ENCODE data around the gene BAX.
A peak's percentile ranks its signal among the peaks of the same experiment; 100 is the strongest.

BAX gene

DNA sequence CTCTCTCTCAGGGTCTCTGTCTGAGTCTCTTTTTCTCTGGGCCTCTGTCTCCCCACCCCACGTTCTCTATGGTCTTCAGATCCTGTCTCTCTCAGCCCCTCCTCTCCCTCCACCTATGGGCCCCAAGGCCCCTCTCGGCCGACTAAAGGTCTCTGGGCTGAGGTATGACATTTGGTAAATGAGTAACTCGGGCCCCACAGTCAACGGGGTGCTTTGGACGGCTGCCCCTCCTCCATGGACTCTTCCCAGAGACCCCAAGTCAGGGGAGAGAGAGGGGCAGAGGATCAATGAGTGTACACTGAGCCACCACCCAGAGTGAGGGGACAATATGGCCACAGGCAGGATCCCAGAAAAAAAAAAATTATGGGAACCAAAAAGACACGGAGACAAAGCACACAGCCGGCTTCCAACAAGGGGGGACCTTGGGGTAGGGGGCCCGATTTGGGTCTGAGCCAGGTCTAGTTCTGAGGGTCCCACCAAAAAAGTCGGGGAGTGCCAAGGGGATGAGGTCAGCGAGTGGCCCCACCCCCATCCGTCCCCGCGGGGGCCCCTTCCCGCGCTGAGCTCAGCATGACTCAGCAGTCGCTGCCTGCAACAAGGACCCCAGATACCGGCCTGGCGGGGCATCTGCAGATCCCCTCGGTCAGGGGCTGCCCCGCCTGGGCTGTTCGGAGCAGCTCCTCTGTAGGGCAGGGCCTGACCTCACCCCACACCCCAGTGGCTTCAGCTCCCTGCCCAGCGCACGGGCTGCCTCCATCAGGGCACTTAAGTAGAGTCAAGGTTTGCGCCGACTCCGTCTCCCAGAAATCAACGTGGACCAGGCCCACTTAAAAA is 8.9 kb downstream of the BAX start:
- no peak for DNase-seq

DNA sequence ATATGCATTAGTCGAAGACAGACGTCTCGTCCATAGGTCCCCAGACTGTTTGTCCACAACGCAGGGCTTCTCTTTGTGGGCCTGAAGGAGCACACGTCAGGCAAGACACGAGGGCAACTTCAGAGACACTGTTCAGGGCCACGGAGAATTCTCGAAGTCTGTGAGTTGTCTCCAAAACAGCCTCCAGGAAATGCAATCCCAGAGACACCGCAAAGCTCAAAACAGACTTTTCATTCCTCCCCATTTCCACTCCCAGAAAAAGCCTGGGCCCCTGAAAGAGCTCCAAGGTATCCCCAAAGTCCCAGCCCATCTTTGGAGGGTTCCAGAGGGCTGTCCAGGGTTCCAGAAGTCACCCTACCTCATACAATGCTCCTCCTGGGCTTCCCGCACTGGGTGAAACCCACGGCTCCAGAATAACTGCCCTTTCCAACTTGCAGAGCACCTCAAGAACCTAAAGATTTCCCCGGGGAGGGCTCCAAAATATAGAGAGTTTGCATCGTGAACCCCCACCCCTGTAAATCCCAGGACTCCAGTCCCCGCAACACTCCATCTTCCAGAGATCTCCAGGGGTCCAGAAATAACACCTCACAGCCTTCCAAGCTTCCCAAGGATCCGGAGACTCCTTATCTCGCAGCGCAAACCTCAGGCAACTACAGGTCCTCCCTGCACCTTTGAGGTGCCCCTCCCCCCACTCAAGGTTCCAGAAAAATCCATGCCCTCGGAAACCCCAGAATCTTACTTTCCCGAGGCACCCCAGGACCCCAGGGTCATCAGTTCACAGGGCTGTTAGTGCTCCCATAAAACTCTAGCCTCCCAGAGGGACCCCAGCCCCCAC is 9.7 kb downstream of the BAX start:
- DNase-seq: no peak

DNA sequence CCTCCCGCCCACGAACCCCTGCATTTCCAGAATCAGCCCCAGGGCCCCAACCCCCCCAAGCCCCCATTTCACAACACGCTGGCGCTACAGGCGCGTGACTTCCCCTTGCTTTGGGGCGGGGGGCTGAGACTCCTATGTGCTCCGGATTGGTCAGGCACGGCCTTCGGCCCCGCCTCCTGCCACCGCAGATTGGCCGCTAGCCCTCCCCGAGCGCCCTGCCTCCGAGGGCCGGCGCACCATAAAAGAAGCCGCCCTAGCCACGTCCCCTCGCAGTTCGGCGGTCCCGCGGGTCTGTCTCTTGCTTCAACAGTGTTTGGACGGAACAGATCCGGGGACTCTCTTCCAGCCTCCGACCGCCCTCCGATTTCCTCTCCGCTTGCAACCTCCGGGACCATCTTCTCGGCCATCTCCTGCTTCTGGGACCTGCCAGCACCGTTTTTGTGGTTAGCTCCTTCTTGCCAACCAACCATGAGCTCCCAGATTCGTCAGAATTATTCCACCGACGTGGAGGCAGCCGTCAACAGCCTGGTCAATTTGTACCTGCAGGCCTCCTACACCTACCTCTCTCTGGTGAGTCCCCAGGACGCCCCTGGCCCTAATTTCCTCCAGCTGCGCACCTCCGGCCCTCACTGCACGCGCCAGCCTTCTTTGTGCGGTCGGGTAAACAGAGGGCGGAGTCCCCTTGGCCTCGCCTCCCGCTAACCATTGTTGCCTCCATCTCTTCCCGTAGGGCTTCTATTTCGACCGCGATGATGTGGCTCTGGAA is 10.5 kb downstream of the BAX start, which contains the start of gene FTL:
Gene FTL (plus strand): TSS at position 270 of the 766 bp plus-strand sequence. CDS start 199 bp downstream, at position 469.
- DNase-seq: peak; percentile 84

DNA sequence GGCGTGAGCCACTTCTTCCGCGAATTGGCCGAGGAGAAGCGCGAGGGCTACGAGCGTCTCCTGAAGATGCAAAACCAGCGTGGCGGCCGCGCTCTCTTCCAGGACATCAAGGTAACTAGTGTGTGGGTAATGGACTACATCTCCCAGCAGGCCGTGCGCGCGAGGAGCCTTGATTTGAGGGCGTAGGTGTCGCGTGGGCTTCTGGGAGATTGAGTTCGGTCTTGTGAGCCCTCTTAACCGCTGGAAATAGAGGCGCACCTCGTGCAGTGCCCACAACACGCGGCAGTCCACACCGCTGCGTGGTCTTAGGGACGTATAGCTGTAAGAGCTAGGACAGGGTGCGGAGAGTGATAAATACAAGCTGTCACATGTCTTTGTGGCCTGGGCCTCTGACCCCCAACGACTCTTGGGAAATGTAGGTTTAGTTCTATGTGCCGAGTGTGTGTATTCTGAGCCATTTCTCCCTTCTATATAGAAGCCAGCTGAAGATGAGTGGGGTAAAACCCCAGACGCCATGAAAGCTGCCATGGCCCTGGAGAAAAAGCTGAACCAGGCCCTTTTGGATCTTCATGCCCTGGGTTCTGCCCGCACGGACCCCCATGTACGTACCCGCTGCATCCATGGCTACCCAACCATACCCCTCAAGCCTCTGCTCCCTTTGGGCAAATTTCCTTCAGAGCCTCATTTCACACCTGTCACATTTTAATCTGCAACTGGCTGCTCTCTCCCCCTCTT is 11.3 kb downstream of the BAX start:
- DNase-seq: peak; percentile 72

DNA sequence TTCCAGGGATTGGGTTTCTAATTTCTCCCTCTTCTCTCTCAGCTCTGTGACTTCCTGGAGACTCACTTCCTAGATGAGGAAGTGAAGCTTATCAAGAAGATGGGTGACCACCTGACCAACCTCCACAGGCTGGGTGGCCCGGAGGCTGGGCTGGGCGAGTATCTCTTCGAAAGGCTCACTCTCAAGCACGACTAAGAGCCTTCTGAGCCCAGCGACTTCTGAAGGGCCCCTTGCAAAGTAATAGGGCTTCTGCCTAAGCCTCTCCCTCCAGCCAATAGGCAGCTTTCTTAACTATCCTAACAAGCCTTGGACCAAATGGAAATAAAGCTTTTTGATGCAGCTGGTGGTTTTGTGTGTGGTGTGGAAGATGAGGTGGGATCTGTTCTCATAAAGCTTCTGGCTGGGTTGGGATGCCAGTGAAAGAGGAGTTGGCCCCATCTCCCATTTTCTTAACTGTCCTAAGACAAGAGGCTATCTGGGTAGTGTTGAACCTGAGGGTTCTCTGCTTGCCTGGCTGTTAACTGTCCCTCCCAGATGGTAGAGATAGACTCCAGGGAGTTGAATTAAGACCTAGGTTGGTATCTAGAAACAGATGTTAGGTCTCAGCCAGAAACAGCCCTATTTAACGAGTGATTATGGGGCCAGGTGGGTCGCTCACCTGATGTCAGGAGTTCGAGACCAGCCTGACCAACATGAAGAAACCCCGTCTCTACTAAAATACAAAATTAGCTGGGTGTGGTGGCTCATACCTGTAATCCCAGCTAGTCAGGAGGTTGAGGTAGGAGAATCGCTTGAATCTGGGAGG is 12.1 kb downstream of the BAX start:
- no peak for DNase-seq

DNA sequence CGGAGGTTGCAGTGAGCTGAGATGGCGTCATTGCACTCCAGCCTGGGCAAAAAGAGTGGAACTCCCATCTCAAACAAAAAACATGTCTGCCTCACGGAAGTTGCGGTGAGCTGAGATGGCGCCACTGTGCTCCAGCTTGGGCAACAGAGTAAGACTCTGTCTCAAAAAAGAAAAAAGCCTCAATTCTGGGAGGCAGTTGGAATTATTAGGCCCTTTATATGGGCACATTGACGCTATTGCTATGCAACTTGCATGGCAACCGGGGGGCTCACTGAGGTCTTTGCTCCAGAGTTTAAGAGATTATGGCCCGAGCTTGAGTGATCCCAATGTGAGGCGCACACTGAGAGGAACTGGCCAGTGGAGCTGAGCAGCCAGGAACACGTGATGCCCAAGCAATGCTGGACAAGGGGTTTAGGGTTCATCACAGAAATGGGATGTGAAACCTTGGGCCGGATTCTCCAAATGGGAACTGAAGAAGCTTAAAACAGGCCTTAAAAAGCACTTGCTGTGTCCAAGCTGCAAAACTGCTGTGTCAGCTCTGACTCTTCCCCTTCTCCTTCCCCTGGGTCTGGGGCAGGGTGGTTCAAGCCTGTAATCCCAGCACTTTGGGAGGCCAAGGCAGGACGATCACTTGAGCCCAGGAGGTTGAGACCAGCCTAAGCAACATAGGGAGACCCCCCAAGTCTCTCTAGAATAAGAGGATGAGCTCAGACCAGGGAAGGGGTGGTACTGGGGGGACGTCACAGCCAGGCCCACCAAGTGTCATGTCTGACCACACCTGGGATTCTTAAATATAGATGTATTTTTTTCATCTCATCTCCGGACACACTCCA is 12.9 kb downstream of the BAX start:
- DNase-seq: no peak

DNA sequence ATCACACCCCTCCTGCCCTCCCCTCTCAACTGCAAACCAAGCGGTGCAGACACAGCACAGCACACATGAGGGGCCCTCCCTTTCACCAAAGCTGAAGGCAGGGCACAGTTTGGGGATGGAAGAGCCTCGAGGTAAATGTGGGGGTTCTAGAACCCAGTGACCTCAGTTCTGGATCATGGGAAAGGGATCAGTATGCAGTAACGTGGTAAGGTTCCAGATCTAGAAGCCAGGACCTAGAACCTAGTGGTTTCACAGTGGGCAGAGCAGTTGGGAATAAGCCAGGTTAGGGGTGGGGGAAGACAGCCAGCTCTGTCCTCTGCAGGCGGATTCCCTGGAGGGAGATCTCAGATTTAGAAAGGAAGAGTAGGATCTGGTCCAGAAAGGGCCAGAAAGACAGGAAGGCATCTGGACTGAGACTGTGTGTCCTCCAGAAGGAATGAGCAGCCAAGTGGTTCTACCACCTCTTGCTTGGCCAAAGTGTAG is 13.5 kb downstream of the BAX start:
- no peak for DNase-seq

DNA sequence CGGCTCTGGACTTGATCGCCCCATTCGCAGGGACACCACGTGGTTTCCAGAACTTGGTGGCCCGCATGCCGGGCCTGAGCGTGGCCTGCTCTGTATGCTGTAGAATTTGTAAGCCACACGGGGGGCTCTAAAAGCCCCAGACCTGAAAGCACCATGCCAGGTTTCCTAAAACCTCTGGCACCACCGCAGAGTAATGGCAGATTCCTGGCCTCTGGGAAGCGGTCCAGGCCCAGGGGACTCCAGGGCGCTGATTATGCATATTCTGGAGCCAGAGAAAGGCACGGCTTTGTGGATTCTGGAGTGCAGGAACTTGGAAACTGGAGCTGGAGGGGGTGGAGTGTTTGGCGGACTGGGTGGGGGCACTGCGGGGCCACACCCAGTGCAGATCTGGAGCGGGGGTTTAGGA is 14.1 kb downstream of the BAX start:
- DNase-seq: no peak

DNA sequence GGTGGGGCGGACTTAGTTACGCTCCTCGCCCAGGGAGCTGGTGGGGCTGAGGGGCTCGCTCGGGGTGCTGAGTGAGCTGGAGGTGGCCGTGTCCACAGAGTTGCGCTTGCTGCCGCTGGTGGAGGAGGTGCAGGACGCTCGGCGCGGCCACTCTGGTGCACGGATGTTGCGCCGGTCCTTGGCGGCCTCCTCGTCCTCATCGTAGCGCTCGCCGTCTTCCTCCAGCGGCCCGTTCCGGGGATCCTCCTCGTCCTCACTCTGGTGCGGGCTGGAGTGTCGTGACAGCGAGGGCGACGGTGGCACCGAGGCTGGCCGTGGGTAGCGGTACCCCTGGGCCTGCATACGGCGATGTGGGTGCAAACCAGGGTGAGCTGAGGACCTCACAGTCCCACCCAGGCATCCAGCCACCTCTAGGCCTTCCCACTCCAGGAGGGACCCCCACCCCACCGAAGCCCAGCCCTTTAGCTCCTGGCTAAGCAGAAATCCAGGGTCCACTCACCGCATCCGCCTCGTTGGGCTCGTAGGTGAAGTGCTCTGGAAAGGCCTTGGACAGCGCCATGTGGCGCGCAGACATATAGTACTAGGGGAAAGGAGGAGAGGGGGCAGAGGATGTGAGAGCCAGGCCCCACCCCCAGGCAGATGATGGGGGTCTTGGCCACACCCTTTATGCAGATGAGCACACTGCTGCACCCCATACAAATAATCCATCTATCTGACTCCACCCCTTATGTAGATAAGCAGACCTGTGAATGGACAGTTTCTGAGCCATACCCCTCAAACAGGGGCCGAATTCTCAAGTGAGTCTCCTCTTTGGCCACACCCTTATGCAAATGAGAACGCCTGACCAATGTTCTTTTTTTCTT is 14.8 kb downstream of the BAX start:
- no peak for DNase-seq

DNA sequence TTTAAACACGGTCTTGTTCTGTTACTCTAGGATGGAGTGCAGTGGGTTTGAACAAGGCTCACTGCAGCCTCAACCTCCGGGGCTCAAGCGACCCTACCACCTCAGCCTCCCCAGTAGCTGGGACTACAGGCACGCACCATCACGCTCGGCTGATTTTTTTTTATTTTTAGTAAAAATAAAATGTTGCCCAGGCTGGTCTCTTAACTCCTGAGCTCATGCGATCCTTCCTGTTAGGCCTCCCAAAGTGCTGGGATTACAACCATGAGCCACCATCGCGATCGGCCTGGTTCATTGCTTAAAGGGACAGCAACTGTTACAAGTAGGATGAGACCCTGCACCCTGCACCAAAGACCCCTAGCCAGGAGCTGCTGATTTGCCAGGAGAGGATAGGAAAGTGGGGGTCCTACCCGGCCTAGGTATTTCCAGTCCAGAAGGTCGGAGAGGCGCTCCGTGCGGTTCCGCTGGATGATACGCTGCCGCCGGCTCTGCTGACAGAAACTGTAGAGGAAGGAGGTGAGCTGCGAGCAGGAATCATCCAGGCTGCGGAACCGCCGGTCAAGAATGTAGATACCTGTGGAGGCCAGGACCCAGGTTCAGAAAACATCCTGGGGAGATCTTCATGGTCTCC is 15.6 kb downstream of the BAX start:
- no peak for DNase-seq

DNA sequence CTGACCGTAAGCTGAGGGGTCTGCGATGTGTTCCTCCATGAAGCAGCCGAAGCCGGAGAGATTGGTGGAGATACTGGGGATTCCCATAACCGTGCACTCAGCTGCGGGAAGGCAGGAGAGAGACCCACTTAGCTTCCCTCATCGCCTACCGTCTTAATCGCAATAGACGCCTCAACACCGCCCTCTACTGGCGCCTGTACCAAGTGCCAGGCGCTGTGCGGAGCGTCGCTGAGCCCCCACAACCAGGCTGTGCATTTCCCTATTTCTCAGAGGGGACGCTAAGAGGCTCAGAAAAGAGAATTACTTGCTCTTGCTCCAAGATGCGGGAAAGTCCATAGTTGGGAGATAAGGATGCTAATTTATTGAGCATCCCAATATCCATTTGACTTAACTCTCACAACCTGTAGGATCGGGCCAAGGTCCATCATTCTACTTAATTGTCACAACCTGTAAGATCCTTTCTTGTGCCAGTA is 16.3 kb downstream of the BAX start:
- DNase-seq: peak; percentile 29

DNA sequence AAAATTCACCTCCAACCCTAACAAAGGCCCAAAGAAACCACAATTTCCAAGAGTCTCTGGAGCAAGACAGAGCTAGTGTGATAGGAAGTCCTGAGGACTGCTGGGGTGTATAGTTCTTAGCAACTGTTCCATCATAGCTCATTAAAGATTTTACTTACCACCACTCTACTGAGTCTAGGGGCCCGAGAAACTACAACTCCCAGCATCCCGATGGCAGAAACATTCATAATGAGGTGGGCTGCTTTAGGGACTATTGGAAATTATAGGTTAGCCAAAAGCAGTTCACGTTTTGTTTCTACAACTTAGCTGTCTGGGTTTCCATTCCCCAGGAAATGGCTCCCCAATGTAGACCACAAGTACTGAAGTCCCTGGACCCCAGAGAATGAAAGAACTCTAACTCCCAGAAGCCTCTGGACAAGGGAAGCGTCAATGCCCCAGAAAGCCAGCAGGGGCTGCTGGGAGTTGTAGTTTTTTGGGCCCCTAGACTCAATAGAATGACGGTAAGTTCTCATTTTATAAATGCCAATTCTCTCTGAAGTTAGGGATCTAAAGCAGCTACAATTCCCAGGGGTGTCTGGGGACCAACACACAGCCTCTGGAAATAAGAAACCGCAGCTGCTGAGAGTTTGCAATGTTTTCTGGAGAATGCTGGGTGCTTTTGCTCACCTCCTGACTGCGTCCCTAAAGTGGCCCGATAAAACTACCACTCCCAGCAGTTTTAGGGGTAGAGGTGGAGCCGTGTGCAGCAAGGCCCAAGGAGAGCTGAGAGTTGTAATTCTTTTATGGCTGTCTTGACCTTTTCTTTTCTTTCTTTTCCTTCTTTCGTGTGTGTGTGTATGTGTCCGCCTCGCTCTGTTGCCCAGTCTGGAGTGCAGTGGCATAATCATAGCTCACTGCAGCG is 21.5 kb downstream of the BAX start:
- DNase-seq: no peak

DNA sequence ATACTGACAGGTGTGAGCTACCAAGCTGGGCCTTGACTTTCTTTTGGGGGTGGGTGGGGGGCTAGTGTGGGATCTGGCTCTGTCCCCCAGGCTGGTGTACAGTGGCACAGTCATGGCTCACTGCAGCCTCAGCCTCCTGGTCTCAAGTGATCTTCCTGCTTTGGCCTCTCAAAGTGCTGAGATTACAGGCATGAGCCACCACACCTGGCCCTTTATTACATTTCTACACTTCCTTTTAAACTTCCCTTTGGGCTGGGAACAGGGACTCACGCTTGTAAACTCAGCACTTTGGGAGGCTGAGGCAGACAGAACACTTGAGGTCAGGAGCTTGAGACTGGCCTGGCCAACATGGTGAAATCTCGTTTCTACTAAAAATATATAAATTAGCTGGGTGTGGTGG is 22.4 kb downstream of the BAX start:
- no peak for DNase-seq

DNA sequence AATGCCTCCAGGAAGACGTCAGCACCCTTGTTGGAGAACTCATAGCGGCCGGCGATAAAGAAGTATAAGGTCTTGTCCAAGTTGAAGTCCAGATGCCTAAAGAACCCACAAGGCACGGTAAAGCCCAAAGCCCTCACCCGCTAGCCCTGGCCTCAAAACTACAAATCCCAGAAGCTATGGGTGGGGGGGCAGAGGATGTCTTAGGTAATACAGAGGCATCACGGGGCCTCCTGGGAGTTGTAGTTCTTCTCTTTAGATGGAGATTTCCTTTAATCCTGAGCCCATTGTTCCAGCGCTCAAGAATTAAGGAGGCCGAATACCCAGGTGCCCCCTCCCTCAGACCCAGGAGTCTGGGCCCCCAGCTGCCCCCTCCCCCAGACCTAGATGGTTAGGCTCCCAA is 27.6 kb downstream of the BAX start:
- DNase-seq: no peak

DNA sequence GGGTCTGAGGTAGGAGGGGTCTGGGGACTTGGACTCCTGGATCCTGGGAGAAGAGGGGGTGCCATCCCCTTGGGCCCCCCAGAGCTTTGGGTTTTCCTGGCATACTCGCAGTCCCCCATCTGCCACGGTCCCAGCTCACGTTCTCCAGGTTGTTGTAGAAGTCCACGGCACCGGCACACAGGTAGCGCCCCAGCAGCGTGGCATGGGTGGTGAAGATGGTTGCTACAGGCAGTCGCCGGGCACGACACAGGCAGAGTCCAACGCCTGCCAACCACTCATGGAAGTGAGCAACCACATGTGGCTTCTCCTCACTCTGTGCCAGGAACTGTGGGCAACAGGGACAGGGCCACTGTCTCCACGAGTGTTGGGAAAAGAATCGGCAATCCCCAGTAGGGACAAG is 31.0 kb downstream of the BAX start:
- no peak for DNase-seq

DNA sequence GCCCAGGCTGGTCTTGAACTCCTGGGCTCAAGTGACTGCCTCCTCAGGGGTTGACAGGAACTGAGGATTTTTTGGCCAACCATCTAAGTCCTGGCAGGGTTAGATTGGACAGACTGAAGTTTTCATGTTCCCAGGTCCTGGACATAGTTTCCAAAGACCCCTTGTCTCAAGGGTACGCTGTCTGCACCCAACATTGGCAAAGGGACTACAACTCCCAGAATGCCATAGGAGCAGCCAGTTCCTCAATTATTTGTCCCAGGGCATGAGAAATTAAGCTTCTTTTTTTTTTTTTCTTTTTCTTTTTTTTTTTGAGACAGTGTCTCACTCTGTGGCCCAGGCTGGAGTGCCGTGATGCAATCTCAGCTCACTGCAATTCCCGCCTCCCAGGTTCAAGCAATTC is 31.5 kb downstream of the BAX start:
- no peak for DNase-seq

DNA sequence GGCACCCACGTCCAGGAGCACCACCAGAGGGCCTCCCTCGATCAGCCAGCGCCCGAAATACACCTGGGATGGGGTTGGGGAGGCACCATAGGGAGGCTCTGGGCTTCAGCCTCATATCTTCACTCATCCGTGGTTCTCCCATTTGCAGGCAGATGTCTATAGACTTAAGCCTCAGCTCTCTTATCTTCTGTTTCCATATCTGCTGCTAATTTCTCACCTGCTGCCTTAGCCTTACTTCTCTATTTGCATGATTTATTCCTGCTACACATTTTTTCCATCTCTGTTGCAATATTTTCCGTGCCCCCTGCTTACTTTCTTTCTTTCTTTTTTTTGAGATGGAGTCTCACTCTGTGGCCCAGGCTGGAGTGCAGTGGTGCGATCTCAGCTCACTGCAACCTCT is 32.6 kb downstream of the BAX start:
- DNase-seq: no peak

DNA sequence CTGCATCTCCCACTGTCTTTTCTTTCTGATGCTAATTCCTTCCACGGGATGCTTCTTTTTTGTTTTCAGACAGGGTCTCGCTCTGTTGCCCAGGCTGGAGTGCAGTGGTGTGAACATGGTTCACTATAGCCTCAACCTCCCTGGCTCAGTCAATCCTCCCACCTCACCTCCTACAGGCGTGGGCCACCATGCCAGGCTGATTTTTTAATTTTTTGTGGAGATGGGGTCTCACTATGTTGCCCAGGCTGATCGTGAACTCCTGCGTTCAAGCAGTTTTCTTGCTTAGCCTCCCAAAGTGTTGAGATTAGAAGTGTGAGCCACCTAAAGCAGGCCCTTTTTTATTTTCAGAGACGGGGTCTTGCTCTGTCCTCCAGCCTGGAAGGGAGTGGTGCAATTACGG is 33.6 kb downstream of the BAX start:
- no peak for DNase-seq
